ENCODE data around the gene KRTAP10-8. TPM values are rescaled to one million over a fixed set of nuclear protein-coding genes. Genes with fewer than 3 reads are reported as not detected.
"Not testable (repeated sequence)": the region's sequence is repeated elsewhere in the genome, so short reads cannot be mapped to it uniquely, and the experiment has no call there.

Gene KRTAP10-8
- total and polyA plus RNA-seq, 4 experiments from 2014 or later = not detected

DNA sequence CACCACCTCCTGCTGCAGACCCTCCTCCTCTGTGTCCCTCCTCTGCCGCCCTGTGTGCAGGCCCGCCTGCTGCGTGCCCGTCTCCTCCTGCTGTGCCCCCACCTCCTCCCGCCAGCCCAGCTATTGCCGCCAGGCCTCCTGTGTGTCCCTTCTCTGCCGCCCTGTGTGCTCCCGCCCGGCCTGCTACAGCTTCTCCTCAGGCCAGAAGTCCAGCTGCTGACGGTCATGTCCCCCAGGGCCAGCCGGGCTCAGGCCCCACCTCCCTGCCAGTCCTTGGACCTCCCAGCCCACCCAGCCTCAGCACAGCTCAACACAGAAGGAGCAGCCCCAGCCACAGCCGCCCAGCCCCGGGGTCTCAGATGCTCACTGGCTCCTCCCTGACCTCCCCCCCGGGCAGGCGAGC is 16.0 kb downstream of the KRTAP10-8 start:
- H3K4me3 Mint-ChIP-seq; DNase-seq; H3K36me3 ChIP-seq (ENCODE audit: insufficient read depth, low read length); H3K27me3 Mint-ChIP-seq; H3K27me3 ChIP-seq (ENCODE audit: insufficient read depth, low read length); intact Hi-C loops (cut with micrococcal nuclease); H3K27ac ChIP-seq (ENCODE audit: low read depth, low read length); H3K4me3 ChIP-seq (ENCODE audit: low read length in 2 of 2); H3K9me3 ChIP-seq (ENCODE audit: control insufficient read depth in 1 of 2, low read length in 2 of 2): not testable (repeated sequence)
- ChIA-PET CTCF (ENCODE audit: partially characterized antibody) (interaction anchor here (1.6 kb wide), 1 partner anchor 115 kb away, joined by 4 read pairs; no protein-coding TSS in a partner anchor), POLR2A (ENCODE audit: partially characterized antibody) (interaction anchor here (1.1 kb wide), 1 partner anchor 30 kb away, joined by 4 read pairs; the partner anchor contains the start of gene KRTAP12-3)
- Mint-ChIP-seq H3K27ac (peak overlapping the region in 1 of 7 donors; percentile 27), H3K9me3 (peaks cover 0 to 54% (median 43%) of the 10 kb centered on the region in 8 donors), H3K36me3 (peaks cover 17 to 42% of the 10 kb centered on the region in 2 donors), H3K4me1 (peaks cover 10 to 34% (median 25%) of the 10 kb centered on the region in 4 donors)
- H3K4me1 ChIP-seq (ENCODE audit: insufficient read depth, low read length) = peaks cover 26% of the 10 kb centered on the region

DNA sequence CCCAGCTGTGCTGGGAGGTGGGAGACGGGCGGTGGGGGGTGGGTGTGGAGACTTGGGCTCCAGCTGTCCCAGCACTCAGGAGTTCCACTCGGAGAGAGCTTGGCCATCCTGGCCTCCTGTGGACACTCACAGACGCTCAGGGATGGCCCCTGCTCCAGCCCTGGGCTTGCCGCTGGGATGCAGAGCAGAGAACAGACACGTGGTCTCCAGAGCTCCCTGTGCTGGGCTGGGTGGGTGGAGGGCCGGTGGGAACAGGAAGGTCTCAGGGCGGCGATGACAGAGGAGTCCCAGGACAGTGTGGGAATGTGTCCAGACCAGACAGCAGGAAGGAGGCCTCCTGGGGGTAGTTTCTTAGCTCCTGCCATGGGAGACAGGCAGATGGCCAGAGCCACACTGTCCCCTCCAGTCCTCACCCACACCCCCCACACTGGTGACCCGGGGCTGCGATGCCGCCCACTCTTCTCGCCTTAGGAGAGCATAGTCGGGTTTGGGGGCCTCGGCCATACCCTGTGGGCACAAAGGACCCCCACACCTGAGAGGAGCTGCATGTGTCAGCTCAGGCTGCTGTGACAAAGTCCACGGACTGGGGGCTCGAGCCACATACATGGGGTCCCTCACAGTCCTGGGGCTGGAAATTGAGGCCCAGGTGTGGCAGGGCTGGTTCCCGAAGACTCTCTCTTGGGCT is 17.0 kb downstream of the KRTAP10-8 start:
- no peak overlapping the region for H3K27ac ChIP-seq (ENCODE audit: low read depth, low read length)
- Mint-ChIP-seq H3K27ac (peak overlapping the region in 3 of 7 donors; percentile 39 to 79 (median 60)), H3K4me3 (no peak overlapping the region)

DNA sequence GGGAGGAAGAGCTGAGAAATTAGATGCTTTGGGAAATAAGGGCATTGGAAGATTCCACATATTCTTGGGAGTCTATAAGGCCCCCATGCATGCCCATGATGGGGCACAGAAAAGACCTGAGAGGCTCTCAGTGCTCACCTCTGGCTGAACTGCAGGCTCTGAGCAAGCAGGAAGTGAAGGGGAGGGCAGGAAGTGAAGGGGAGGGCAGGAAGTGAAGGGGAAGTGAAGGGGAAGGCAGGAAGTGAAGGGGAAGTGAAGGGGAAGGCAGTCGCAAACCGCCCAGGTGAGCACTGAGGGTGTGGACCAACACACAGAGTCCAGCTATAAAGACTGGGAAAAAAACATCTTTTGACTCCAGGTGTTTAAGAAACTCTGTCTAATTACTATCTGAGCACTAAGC is 18.6 kb downstream of the KRTAP10-8 start:
- H3K27ac Mint-ChIP-seq = peak overlapping the region; percentile 48 to 89 (median 72)
- ChIA-PET CTCF (ENCODE audit: partially characterized antibody) (interaction anchor here (1.8 to 2.9 kb wide), 2 partner anchors 8 to 12 kb away, joined by 4 to 9 read pairs; no protein-coding TSS in a partner anchor), POLR2A (ENCODE audit: partially characterized antibody) (interaction anchor here (1.1 to 3.8 kb wide), 2 partner anchors 11 to 27 kb away, joined by 4 to 16 read pairs; partner anchors contain the start of gene KRTAP12-3)

More for the DNA sequence above, 17.0 kb downstream of the KRTAP10-8 start:
- Histone ChIP-seq H3K9me3 (ENCODE audit: control insufficient read depth in 1 of 2, low read length in 2 of 2) (peaks cover 0 to 4% of the 10 kb centered on the region in 2 donors), H3K4me1 (ENCODE audit: insufficient read depth, low read length) (peaks cover 26% of the 10 kb centered on the region), H3K36me3 (ENCODE audit: insufficient read depth, low read length) (no peaks in the 10 kb centered on the region), H3K27me3 (ENCODE audit: insufficient read depth, low read length) (no peaks in the 10 kb centered on the region), H3K4me3 (ENCODE audit: low read length in 2 of 2) (no peak overlapping the region)
- intact Hi-C loops (cut with micrococcal nuclease) = no loop called here
- no peak for DNase-seq
- Mint-ChIP-seq H3K9me3 (peaks cover 0 to 54% (median 39%) of the 10 kb centered on the region in 8 donors), H3K36me3 (peaks cover 12 to 35% of the 10 kb centered on the region in 2 donors), H3K27me3 (no peaks in the 10 kb centered on the region), H3K4me1 (peaks cover 10 to 31% (median 22%) of the 10 kb centered on the region in 4 donors)
- CTCF ChIA-PET (ENCODE audit: partially characterized antibody) = interaction anchor here (1.6 to 2.9 kb wide), 2 partner anchors 10 to 114 kb away, joined by 4 to 9 read pairs; no protein-coding TSS in a partner anchor
- POLR2A ChIA-PET (ENCODE audit: partially characterized antibody) = interaction anchor here (0.9 to 3.8 kb wide), 3 partner anchors 10 to 30 kb away, joined by 3 to 16 read pairs (median 3); partner anchors contain the start of gene KRTAP12-3

DNA sequence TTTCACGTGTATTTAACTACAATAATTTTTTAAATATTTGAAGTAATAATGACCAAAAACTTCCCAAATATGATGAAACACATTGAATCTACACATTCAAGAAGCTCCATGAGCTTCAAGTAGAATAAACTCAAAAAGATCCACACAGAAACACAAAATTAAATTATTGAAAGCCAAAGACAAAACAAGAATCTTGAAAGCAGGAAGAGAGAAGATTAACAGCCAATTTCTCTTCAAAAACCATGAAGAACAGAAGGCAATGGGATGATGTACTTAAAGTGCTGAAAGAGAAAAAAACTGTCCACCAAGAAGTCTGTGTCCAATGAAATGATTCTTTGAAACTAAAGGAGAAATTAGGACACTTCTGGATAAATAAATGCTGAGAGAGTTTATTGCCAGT is 20.2 kb downstream of the KRTAP10-8 start:
- peaks cover 10 to 25% (median 17%) of the 10 kb centered on the region in 4 donors for H3K4me1 Mint-ChIP-seq
- Histone ChIP-seq H3K4me3 (ENCODE audit: low read length in 2 of 2) (no peak overlapping the region), H3K27ac (ENCODE audit: low read depth, low read length) (no peak overlapping the region), H3K36me3 (ENCODE audit: insufficient read depth, low read length) (no peaks in the 10 kb centered on the region), H3K9me3 (ENCODE audit: control insufficient read depth in 1 of 2, low read length in 2 of 2) (peaks cover 0 to 4% of the 10 kb centered on the region in 2 donors), H3K4me1 (ENCODE audit: insufficient read depth, low read length) (peaks cover 22% of the 10 kb centered on the region), H3K27me3 (ENCODE audit: insufficient read depth, low read length) (no peaks in the 10 kb centered on the region)
- intact Hi-C loops (cut with micrococcal nuclease) = no loop called here
- peaks cover 0 to 40% (median 31%) of the 10 kb centered on the region in 8 donors for H3K9me3 Mint-ChIP-seq
- no peak for DNase-seq
- POLR2A ChIA-PET (ENCODE audit: partially characterized antibody) = interaction anchor here (1.8 to 3.8 kb wide), 2 partner anchors 13 to 26 kb away, joined by 5 to 16 read pairs; partner anchors contain the start of gene KRTAP12-3
- peaks cover 10 to 24% of the 10 kb centered on the region in 2 donors for H3K36me3 Mint-ChIP-seq
- H3K27me3 Mint-ChIP-seq = peaks cover 0 to 3% of the 10 kb centered on the region in 2 donors
- peak overlapping the region in 3 of 7 donors; percentile 50 to 77 (median 53) for H3K27ac Mint-ChIP-seq
- no peak overlapping the region for H3K4me3 Mint-ChIP-seq
- CTCF ChIA-PET (ENCODE audit: partially characterized antibody) = interaction anchor here (1.3 to 1.8 kb wide), 2 partner anchors 10 to 12 kb away, joined by 4 read pairs; no protein-coding TSS in a partner anchor

More for the DNA sequence above, 18.6 kb downstream of the KRTAP10-8 start:
- Mint-ChIP-seq H3K36me3 (peaks cover 10 to 24% of the 10 kb centered on the region in 2 donors), H3K4me3 (peak overlapping the region in 6 of 8 donors; percentile 1 to 69 (median 34)), H3K27me3 (no peaks in the 10 kb centered on the region), H3K4me1 (peaks cover 10 to 31% (median 20%) of the 10 kb centered on the region in 4 donors), H3K9me3 (peaks cover 0 to 43% (median 31%) of the 10 kb centered on the region in 8 donors)
- no peaks in the 10 kb centered on the region for H3K36me3 ChIP-seq (ENCODE audit: insufficient read depth, low read length)
- peaks cover 26% of the 10 kb centered on the region for H3K4me1 ChIP-seq (ENCODE audit: insufficient read depth, low read length)
- H3K4me3 ChIP-seq (ENCODE audit: low read length in 2 of 2) = no peak overlapping the region
- peaks cover 0 to 4% of the 10 kb centered on the region in 2 donors for H3K9me3 ChIP-seq (ENCODE audit: control insufficient read depth in 1 of 2, low read length in 2 of 2)
- H3K27ac ChIP-seq (ENCODE audit: low read depth, low read length) = no peak overlapping the region
- no peaks in the 10 kb centered on the region for H3K27me3 ChIP-seq (ENCODE audit: insufficient read depth, low read length)
- no peak for DNase-seq
- intact Hi-C loops (cut with micrococcal nuclease) = no loop called here

DNA sequence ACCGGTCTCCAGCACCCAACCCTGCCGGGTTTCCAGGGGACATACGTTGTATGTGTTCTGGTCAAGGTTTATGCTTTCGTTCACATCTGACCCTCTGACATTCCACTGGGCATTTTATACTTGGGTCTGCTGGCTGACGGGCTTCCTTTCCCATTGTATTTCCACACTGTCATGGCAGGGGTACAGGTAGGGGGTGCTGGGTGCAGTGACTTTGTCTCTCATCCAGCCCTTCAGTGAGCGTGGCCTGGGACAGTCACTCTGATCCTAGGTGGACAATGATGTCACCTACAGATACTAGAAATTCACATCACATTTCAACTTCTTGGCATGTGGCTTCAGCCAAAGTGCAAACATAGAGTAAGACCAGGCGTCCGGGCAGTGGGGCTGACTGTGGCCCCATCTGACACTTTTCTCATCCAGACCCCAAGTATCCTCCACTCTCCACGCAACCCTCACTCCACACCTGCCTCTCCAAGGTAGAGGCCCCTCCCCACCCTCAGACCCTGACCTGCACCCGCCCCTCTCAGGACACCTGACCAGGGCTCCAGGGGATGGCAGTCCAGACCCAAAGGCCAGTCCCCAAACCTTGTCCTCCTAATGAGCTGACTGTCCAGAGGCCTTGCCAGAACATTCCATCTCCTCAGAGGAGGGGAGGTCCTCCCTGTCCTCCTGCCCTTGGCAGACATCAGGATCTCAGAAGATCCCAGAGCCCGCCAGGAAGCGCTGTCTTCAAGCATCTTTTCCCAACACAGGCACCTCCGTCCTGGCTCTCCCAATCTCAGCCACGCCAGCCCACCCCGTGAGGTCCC is 24.5 kb downstream of the KRTAP10-8 start:
- Histone ChIP-seq H3K36me3 (ENCODE audit: insufficient read depth, low read length) (no peaks in the 10 kb centered on the region), H3K4me3 (ENCODE audit: low read length in 2 of 2) (no peak overlapping the region), H3K27me3 (ENCODE audit: insufficient read depth, low read length) (no peaks in the 10 kb centered on the region), H3K4me1 (ENCODE audit: insufficient read depth, low read length) (no peaks in the 10 kb centered on the region), H3K27ac (ENCODE audit: low read depth, low read length) (no peak overlapping the region), H3K9me3 (ENCODE audit: control insufficient read depth in 1 of 2, low read length in 2 of 2) (no peaks in the 10 kb centered on the region)
- Mint-ChIP-seq H3K27me3 (peaks cover 1 to 12% of the 10 kb centered on the region in 2 donors), H3K4me1 (peaks cover 0 to 5% (median 1%) of the 10 kb centered on the region in 4 donors), H3K9me3 (peaks cover 3 to 37% (median 23%) of the 10 kb centered on the region in 8 donors), H3K27ac (no peak overlapping the region), H3K4me3 (peak overlapping the region in 1 of 8 donors; percentile 55), H3K36me3 (peaks cover 2 to 17% of the 10 kb centered on the region in 2 donors)
- ChIA-PET POLR2A (ENCODE audit: partially characterized antibody) (no interaction called here), CTCF (ENCODE audit: partially characterized antibody) (no interaction called here)
- DNase-seq = no peak
- intact Hi-C loops (cut with micrococcal nuclease) = no loop called here

DNA sequence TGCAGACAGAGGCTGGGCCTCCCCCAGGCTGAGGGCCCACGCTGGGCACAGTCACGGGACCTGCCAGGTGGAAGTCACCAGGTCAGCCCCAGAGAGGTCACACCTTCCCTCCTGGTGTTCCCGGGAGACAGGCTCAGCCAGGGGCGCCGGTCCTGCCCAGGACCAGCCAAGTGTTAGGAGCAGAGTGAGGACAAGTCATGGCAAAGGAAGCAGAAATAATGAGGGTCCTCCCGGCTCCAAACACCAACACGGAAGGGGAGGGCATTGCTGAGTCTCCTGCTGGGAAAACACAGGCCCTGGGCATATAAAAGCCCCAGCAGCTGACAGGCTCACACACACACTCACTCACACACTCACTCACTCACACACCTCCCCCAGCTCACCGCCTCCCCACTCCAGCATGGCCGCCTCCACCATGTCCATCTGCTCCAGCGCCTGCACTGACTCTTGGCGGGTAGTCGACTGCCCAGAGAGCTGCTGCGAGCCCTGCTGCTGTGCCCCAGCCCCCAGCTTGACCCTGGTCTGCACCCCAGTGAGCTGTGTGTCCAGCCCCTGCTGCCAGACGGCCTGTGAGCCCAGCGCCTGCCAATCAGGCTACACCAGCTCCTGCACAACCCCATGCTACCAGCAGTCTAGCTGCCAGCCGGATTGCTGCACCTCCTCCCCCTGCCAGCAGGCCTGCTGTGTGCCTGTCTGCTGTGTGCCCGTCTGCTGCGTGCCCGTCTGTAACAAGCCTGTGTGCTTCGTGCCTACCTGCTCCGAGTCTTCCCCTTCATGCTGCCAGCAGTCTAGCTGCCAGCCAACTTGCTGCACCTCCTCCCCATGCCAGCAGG is 25.4 kb downstream of the KRTAP10-8 start, which contains the start of gene KRTAP10-10:
TSS of gene KRTAP10-10 (plus strand) at position 339 of the 833 bp plus-strand sequence. CDS start at position 401, 62 bp downstream.
- Mint-ChIP-seq H3K27me3 (peaks cover 1 to 13% of the 10 kb centered on the region in 2 donors), H3K4me1 (peaks cover 0 to 5% (median 1%) of the 10 kb centered on the region in 4 donors), H3K9me3 (peaks cover 5 to 36% (median 17%) of the 10 kb centered on the region in 8 donors), H3K27ac (peak within 1 kb of the TSS in 2 of 7 donors; percentile 54 to 57), H3K36me3 (peaks cover 0 to 12% of the 10 kb centered on the region in 2 donors), H3K4me3 (peak within 1 kb of the TSS in 1 of 8 donors; percentile 55)
- POLR2A ChIA-PET (ENCODE audit: partially characterized antibody) = no interaction called here
- no peaks in the 10 kb centered on the region for H3K4me1 ChIP-seq (ENCODE audit: insufficient read depth, low read length)
- no peak within 1 kb of the TSS for H3K4me3 ChIP-seq (ENCODE audit: low read length in 2 of 2)
- intact Hi-C loops (cut with micrococcal nuclease) = no loop called here
- CTCF ChIA-PET (ENCODE audit: partially characterized antibody) = no interaction called here
- no peak within 1 kb of the TSS for H3K27ac ChIP-seq (ENCODE audit: low read depth, low read length)
- no peaks in the 10 kb centered on the region for H3K9me3 ChIP-seq (ENCODE audit: control insufficient read depth in 1 of 2, low read length in 2 of 2)
- no peaks in the 10 kb centered on the region for H3K27me3 ChIP-seq (ENCODE audit: insufficient read depth, low read length)
- no peak for DNase-seq
- H3K36me3 ChIP-seq (ENCODE audit: insufficient read depth, low read length) = no peaks in the 10 kb centered on the region
